GM12878 (cell line): ENCODE data around the gene B3GALNT2. TPM values are rescaled to one million over a fixed set of nuclear protein-coding genes. Genes with fewer than 3 reads are reported as not detected.
A peak's percentile ranks its signal among the peaks of the same experiment; 100 is the strongest.

Experiments
- CBX5 ChIP-seq: sonication (generic); IDR thresholded peaks from 2 replicates; pipeline ENCODE4 v1.6.1; 2016; ENCODE audit warnings: low read depth, moderate library complexity, mild to moderate bottlenecking, inconsistent platforms
- FOS ChIP-seq: IDR thresholded peaks from 3 replicates; pipeline ENCODE4 v1.6.1; 2011; ENCODE audit warnings: borderline replicate concordance; ENCODE audit not compliant: insufficient read length; ENCODE audit errors: extremely low read depth
- JUND ChIP-seq: IDR thresholded peaks from 2 replicates; pipeline ENCODE4 v1.6.1; 2012; ENCODE audit warnings: low read depth, mild to moderate bottlenecking, low read length, improper control_type of control experiment, moderate library complexity
- MTA2 ChIP-seq: fragments of 450-650 bp; IDR thresholded peaks from 2 replicates; pipeline ENCODE4 v1.6.1; 2016; ENCODE audit warnings: low read depth, mild to moderate bottlenecking, moderate library complexity
- POLR2AphosphoS2 ChIP-seq: IDR thresholded peaks from 2 replicates; pipeline ENCODE4 v1.6.1; 2011; ENCODE audit warnings: low read depth, mild to moderate bottlenecking, low read length, improper control_type of control experiment, moderate library complexity
- RAD21 ChIP-seq: IDR thresholded peaks from 2 replicates; pipeline ENCODE4 v1.6.1; 2011; ENCODE audit warnings: mild to moderate bottlenecking, low read depth, low read length, moderate library complexity; ENCODE audit not compliant: insufficient read depth
- RBBP5 ChIP-seq: fragments of 200-600 bp; sonication (generic); conservative IDR thresholded peaks from 2 replicates; pipeline ENCODE4 v1.6.1; 2016
- SMAD5 ChIP-seq: IDR thresholded peaks from 2 replicates; pipeline ENCODE4 v1.6.1; 2016; ENCODE audit warnings: antibody characterized with exemption, low read depth
- SMC3 ChIP-seq: IDR thresholded peaks from 2 replicates; pipeline ENCODE4 v1.6.1; 2011; ENCODE audit warnings: low read length, improper control_type of control experiment, borderline replicate concordance
- STAT3 ChIP-seq: IDR thresholded peaks from 2 replicates; pipeline ENCODE4 v1.6.1; 2011; ENCODE audit warnings: low read depth, low read length, improper control_type of control experiment
- SUPT20H ChIP-seq: IDR thresholded peaks from 2 replicates; pipeline ENCODE4 v1.6.1; 2011; ENCODE audit warnings: low read depth, mild to moderate bottlenecking, low read length, moderate library complexity, borderline replicate concordance; ENCODE audit not compliant: control insufficient read depth
- TBL1XR1 ChIP-seq: IDR thresholded peaks from 2 replicates; pipeline ENCODE4 v1.6.1; 2012; ENCODE audit warnings: low read depth, low read length, improper control_type of control experiment
- TCF3 ChIP-seq: IDR thresholded peaks from 2 replicates; pipeline ENCODE4 v1.6.1; 2012; ENCODE audit warnings: low read depth, mild to moderate bottlenecking, low read length, borderline replicate concordance; ENCODE audit not compliant: insufficient read depth
- polyA plus RNA-seq, 11 experiments: library from polyadenylated mRNA; depleted of rRNA in 4 of 11; unstranded in 6 of 11; stranded (reverse) in 5 of 11; fragments of >200 nt; fragmentation: Nextera tagmentation in 4 of 11; fragmentation: Illumina TruSeq in 1 of 11; extraction: Ambion mirVana in 4 of 11; extraction: Trizol in 1 of 11; gene quantifications; 1 replicate in 1 of 11; 2 replicates in 10 of 11; pipeline versions ENCODE4 v1.2.1 to v1.2.3, GENCODE V29; 2011 to 2016; ENCODE audit warnings: inconsistent platforms in 2 of 11, missing spikeins in 2 of 11, low read depth in 1 of 11
- total RNA-seq, 4 experiments: library from RNA; depleted of rRNA in 3 of 4; stranded (reverse); fragments of >200 nt in 3 of 4; fragmentation: Illumina TruSeq in 1 of 4; extraction: Trizol in 1 of 4; gene quantifications; 2 replicates each; pipeline versions ENCODE4 v1.2.1 to v1.2.3, GENCODE V29; 2013 to 2021
- TF ChIP-seq, protein P1 (sequence below): fragments of 450-650 bp; IDR thresholded peaks from 2 replicates; pipeline ENCODE4 v1.6.1; 2017; ENCODE audit warnings: mild to moderate bottlenecking, moderate library complexity
- TF ChIP-seq, protein P2 (sequence below): fragments of 450-650 bp; IDR thresholded peaks from 2 replicates; pipeline ENCODE4 v1.6.1; 2016; ENCODE audit warnings: mild to moderate bottlenecking
- TF ChIP-seq, protein P3 (sequence below), 3 experiments: IDR thresholded peaks in 2 of 3; conservative IDR thresholded peaks in 1 of 3; 2 replicates each; pipeline ENCODE4 v1.5.1; 2011; ENCODE audit warnings: low read depth in 3 of 3, low read length in 3 of 3, mild to moderate bottlenecking in 3 of 3, control low read depth in 2 of 3, moderate library complexity in 2 of 3, inconsistent platforms in 1 of 3, mixed read lengths in 1 of 3; ENCODE audit not compliant: control insufficient read depth in 2 of 3, insufficient read depth in 1 of 3; ENCODE audit errors: extremely low read depth in 1 of 3
- TF ChIP-seq, protein P4 (sequence below): fragments of 450-650 bp; IDR thresholded peaks from 2 replicates; pipeline ENCODE4 v1.6.1; 2017; ENCODE audit warnings: borderline replicate concordance
- TF ChIP-seq, protein P5 (sequence below): IDR thresholded peaks from 2 replicates; pipeline ENCODE4 v1.6.1; 2012; ENCODE audit warnings: low read depth, low read length, improper control_type of control experiment

B3GALNT2 gene
- total and polyA plus RNA-seq, 10 of the 15 experiments (the other 5 are each of a cell fraction or from before 2014, with no cell fraction given): 0.77 to 19.7 (median 12.7) TPM

DNA sequence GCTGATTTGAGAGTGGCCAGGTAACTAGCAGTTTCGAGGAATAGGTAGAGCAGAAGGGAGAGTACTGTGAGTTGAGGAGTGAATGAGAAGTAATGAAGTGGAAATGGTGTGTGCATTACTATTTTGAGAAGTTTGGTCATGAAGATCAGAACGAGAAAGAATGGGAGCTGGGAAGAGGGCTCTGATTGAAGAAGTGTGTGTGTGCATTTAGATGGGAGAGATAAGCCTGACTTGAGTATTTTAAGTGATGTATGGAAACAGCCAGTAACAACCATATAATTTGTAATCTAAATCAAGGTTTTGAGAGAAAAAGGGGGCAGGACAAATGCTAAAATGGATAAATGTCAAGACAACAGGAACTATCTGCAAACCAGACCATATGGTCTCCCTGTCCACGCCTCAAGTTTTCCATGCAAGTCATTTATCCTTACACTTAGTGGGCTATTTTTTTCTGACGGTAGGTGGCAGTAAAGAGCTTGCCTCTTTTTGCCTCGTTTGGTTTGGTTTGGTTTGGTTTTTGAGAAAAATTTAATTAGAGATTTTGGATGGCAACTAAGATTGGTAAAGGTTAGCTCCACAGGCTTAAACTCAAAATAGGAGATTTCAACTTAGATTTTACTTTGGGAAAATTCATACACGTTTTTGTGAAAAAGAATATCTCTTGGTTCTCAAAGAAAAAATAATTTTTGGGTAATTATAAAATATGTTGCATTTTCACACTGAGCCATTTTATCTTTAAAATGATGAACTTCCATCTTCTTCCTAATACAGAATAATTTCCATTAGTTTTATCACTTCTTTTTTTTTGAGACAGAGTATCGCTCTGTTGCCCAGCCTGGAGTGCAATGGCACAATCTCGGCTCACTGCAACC, 9.5 kb upstream of the B3GALNT2 start (continued):
- TF ChIP-seq, protein P1, sequence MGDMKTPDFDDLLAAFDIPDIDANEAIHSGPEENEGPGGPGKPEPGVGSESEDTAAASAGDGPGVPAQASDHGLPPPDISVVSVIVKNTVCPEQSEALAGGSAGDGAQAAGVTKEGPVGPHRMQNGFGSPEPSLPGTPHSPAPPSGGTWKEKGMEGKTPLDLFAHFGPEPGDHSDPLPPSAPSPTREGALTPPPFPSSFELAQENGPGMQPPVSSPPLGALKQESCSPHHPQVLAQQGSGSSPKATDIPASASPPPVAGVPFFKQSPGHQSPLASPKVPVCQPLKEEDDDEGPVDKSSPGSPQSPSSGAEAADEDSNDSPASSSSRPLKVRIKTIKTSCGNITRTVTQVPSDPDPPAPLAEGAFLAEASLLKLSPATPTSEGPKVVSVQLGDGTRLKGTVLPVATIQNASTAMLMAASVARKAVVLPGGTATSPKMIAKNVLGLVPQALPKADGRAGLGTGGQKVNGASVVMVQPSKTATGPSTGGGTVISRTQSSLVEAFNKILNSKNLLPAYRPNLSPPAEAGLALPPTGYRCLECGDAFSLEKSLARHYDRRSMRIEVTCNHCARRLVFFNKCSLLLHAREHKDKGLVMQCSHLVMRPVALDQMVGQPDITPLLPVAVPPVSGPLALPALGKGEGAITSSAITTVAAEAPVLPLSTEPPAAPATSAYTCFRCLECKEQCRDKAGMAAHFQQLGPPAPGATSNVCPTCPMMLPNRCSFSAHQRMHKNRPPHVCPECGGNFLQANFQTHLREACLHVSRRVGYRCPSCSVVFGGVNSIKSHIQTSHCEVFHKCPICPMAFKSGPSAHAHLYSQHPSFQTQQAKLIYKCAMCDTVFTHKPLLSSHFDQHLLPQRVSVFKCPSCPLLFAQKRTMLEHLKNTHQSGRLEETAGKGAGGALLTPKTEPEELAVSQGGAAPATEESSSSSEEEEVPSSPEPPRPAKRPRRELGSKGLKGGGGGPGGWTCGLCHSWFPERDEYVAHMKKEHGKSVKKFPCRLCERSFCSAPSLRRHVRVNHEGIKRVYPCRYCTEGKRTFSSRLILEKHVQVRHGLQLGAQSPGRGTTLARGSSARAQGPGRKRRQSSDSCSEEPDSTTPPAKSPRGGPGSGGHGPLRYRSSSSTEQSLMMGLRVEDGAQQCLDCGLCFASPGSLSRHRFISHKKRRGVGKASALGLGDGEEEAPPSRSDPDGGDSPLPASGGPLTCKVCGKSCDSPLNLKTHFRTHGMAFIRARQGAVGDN: no peak
- no peak for TF ChIP-seq SUPT20H
- TF ChIP-seq, protein P2, sequence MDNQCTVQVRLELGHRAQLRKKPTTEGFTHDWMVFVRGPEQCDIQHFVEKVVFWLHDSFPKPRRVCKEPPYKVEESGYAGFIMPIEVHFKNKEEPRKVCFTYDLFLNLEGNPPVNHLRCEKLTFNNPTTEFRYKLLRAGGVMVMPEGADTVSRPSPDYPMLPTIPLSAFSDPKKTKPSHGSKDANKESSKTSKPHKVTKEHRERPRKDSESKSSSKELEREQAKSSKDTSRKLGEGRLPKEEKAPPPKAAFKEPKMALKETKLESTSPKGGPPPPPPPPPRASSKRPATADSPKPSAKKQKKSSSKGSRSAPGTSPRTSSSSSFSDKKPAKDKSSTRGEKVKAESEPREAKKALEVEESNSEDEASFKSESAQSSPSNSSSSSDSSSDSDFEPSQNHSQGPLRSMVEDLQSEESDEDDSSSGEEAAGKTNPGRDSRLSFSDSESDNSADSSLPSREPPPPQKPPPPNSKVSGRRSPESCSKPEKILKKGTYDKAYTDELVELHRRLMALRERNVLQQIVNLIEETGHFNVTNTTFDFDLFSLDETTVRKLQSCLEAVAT: no peak
- TF ChIP-seq SMC3: peak; percentile 79; the same call in 1 of the 2 replicates
- TF ChIP-seq JUND: no peak
- TF ChIP-seq, protein P3, sequence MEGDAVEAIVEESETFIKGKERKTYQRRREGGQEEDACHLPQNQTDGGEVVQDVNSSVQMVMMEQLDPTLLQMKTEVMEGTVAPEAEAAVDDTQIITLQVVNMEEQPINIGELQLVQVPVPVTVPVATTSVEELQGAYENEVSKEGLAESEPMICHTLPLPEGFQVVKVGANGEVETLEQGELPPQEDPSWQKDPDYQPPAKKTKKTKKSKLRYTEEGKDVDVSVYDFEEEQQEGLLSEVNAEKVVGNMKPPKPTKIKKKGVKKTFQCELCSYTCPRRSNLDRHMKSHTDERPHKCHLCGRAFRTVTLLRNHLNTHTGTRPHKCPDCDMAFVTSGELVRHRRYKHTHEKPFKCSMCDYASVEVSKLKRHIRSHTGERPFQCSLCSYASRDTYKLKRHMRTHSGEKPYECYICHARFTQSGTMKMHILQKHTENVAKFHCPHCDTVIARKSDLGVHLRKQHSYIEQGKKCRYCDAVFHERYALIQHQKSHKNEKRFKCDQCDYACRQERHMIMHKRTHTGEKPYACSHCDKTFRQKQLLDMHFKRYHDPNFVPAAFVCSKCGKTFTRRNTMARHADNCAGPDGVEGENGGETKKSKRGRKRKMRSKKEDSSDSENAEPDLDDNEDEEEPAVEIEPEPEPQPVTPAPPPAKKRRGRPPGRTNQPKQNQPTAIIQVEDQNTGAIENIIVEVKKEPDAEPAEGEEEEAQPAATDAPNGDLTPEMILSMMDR (IDR thresholded peaks at IDR 0.05 in 2 of 3, conservative IDR thresholded peaks at IDR 0.05 in 1 of 3; ENCODE audit: control insufficient read depth in 2 of 3, extremely low read depth in 1 of 3, insufficient read depth in 1 of 3, low read depth in 3 of 3, low read length in 3 of 3): peak; percentile 79 to 93 (median 82)
- TF ChIP-seq RAD21: peak; percentile 94
- TF ChIP-seq STAT3: no peak
- TF ChIP-seq TBL1XR1: no peak
- no peak for TF ChIP-seq SMAD5
- TF ChIP-seq POLR2AphosphoS2: no peak
- no peak for TF ChIP-seq FOS
- TF ChIP-seq, protein P4, sequence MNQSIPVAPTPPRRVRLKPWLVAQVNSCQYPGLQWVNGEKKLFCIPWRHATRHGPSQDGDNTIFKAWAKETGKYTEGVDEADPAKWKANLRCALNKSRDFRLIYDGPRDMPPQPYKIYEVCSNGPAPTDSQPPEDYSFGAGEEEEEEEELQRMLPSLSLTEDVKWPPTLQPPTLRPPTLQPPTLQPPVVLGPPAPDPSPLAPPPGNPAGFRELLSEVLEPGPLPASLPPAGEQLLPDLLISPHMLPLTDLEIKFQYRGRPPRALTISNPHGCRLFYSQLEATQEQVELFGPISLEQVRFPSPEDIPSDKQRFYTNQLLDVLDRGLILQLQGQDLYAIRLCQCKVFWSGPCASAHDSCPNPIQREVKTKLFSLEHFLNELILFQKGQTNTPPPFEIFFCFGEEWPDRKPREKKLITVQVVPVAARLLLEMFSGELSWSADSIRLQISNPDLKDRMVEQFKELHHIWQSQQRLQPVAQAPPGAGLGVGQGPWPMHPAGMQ: no peak
- TF ChIP-seq MTA2: no peak
- TF ChIP-seq CBX5: no peak
- no peak for TF ChIP-seq RBBP5
- TF ChIP-seq, protein P5, sequence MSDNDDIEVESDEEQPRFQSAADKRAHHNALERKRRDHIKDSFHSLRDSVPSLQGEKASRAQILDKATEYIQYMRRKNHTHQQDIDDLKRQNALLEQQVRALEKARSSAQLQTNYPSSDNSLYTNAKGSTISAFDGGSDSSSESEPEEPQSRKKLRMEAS: no peak
- no peak for TF ChIP-seq TCF3
